HG02981 (cell line): ENCODE data around the gene ACADVL.

Experiments used
- ATAC-seq: cut with Tn5 transposase; IDR thresholded peaks from one replicate; pipeline ENCODE4 v1.9.1; 2021; ENCODE audit warnings: mild to moderate bottlenecking, moderate library complexity; ENCODE audit not compliant: unreplicated experiment

The ACADVL gene

DNA sequence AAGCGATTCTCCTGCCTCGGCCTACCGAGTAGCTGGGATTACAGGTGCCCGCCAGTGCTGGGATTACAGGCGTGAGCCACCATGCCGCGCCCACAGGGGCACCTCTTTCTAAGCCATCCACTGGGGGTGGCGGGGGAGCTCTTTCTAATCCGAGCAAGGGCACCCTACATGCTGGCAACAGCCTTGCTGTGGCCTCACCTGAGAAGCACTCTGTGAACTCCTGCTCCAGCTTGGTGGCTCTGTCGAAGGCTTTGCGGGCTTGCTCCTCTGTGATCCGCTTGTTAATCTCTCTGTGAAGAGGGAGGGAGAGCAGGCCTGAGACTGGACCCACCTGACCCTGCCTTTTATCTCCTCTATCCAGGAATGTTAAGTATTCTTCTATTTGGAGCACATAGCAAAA lies 28.7 kb upstream of the ACADVL start:
- no peak for ATAC-seq

DNA sequence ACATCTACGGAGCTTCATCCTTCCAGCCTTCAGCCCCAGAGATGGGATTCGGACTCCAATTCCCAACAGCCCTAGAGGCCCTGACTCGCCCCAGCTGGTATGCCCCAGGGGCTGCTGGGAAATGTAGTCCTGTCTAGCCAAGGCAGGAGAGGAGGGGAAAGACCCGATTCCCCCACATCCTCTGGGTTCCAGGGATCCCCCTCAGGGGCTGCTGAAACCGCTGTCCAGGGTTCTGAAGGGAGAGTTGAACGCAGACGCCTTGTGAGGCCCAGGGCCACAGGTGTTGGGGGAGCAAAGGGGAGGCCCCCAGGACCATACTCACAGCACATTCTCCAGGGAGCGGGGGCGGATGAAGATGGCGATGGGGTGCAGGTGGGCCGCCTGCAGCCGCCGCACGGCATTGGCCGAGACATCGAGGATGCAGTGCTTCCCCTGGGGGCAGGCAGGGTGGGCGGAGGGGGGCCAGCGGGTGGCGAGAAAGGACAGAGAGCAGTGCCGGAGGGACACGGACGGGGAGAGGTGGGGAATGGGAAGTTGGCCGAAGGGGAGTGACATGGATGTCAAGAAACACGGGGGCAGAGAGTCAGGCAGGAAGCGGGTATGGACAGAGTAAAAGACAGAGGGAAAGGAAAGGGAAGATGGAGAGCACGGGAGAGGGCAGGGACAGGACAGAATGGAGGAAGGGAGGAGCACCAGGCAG lies 28.0 kb upstream of the ACADVL start:
- ATAC-seq: no peak

DNA sequence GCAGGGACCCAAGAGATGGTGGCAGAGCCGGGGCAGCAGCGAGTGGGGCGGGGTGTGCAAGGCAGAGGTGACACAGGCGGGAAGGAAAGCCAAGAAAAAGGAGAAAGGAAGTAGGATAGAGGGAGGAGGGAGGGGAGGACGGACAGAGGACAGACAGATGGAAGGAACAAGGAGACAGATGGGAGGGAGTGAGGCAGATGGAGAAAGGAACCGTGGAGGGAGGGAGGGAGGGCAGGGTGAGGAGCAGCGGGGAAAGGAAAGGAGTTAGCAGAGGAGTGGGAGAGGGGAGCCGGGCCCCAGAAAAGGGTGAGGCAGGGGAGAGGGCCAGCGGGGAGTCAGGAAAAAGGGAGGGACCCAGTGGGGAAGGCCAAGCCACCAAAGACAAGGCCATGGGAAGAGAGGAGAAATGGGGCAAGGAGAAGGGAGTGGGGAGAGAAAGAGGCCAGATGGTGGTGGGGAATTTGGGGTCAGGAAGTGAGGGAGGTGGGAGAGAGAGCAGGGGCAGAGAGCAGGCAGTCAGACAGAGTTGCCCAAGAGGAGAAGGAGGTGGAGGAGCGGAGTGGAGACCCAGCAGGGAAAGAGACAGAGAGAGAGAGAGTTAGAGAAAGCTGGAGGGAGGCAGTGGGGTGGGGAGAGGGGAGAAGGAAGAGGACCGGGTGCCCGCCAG lies 27.3 kb upstream of the ACADVL start:
- ATAC-seq: no peak

DNA sequence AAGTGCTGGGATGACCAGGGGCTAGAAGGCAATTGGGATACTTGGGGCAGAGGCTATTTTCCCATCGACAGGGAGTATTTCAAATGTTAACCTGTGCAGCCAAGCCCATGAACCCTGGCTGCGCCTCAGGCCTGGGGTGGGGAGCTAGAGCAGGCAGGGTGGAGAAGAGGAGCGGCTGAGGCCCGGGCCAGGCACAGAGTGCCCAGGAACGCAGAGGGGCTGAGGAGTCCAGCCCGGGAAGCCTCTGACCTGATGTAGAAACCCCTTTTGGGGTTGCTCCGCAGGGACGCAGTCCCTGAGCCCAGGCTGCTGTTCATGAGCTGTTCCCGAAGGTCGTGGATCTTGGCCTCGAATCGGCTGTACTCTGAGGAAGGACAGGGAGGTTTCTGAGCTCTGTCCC lies 23.8 kb upstream of the ACADVL start:
- no peak for ATAC-seq

DNA sequence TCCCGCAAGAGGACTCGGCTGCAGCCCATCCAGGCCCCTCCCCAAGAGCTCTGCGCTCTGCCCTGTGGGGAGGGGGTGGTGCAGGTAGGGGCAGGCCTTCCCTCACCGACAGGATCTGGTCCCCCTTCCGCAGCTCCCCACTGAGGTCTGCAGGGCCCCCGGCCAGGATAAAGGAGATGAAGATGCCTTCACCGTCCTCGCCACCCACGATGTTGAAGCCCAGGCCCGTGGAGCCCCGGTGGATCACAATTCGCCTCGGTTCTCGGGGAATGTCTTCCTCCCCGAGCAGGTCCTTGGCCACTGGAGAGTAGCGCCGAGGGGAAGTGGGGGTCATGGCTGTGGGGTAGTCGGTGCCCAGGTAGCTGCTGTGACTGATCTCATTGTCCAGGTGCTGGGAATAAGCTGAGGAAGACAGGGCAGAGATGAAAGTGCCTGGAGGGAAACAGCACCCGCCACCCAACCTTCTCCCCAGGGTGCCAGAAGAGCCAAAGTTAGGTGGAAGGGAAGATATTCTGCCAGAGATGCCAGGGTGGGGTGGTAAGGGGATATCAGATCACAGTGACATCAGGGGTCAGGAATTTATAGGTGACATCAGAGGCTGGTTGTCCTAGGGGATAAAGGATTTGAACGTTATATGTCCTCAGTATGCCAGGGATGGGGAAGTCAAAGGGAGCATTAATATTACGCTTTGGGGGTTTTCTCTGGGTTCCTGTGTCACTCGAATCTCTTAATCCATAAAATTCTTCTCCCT lies 22.9 kb upstream of the ACADVL start:
- ATAC-seq: no peak

DNA sequence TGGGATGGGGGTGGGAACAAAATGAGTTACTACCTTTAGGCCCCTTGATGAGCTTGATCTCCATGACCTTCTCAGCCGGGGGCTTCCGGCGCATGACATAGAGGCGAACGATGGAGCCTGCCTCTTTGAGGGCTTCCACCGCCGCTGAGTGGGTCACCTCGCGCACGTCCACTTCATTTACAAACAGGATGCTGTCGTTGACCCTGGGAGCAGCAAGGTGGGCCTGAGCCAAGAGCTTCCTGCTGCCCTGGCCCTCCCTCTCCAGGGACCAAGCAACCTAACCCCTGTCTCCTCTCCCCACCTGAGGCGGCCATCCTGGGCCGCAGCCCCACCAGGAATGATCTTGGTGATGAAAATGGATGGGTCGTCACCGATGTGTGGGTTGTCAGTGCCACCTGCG lies 16.3 kb upstream of the ACADVL start:
- ATAC-seq: no peak

DNA sequence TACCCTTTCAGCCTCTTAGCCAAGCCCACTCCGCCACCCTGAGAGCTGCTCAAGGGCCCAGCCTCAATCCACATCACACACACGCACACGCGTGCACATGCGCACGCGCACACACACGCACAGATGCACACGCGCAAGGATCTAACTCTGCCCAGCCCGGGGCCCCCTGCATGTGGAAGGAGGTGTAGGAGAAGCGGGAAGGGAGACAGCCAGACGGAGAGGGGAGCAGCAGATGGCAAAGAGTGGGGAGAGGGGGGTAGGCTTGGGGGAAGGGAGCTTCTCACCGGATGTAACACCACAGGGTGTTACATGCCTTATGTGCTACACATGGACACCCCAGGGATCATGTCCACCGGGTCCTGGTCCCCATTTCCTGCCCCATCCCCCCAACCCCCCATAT lies 15.4 kb upstream of the ACADVL start:
- no peak for ATAC-seq

DNA sequence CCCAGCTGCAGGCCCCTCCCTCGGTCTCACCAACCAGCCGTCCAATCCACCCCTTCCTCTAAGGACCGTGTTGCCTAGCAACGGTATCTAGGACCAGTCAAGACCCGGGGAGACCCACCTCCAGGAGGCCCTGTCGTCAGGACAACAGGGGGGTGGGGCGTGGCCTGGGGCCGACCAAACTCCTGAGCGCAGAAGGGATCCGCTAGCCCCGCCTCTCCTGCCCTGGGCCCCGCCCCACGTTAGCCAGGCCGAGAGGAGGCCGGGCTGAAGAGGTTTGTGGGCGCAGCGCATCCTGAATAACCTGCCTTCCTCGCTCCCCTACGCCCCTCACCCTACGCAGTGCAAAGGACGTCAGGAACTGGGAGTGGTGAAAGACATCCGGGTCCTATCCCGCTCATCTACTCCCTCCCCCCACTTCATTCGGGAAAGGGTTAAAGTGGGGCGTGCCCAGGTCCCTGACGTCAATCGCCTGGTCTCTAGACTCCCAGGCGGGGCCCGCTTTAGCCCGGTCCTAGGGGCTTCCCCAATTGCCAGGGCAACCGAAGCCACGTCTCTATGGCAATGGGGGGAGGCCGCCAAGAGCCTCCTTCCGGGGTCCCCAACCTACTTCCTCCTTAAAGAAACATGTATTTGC lies 14.8 kb upstream of the ACADVL start:
- ATAC-seq: peak; percentile 86

DNA sequence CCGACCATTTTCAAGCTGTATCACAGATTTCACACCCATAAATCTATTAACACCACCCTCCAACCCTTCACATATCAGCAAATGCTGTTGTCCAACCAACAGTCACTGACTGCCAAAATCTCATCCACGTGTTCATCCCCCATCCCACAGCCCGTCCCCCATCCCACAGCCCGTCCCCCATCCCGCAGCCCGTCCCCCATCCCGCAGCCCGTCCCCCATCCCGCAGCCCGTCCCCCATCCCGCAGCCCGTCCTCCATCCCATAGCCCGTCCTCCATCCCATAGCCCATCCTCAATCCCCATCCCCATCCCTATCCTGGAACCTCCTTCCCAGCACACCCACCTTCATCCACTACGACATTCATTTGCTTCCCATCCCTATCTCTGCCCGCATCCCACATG lies 14.2 kb upstream of the ACADVL start:
- no peak for ATAC-seq

DNA sequence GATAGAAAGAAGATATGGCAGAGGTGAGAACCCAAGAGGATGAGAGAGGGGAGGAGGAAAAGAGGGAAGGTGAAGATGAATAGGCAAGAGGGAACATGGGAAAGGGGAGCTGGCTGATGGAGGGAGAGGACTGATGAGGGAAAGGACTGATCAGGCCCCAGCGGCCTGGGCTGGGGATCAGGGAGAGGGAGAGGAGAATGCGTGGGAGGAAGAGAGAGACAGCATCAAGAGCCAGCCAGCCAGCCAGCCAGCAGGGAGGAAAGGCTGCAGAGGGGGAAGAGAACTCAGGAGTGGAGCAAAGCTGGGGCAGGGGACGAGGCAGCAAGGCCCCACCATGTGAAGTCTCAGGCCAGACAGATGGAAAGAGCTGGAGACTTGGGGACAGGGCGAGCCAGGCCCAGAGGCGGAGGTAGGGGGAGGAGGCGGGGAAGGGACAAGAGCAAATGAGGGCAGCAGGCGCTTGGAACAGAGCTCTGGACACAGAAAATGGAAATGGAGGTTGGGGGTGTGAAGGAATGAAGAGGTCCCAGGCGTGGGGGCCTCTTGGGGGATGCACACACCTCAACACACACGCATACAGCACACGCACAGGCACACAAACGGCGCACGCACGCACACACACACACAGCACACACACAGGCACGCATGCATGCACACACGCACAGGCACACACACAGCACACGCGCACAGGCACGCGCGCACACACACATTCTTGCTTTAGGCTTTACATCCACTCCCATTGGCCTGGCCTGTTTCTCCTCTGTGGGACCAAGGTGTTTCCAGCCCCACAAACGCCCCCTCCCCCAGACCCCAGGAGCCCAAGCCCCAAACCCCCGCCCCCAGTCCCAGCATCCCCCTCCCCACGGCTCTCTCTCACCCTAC lies 12.4 kb upstream of the ACADVL start:
- no peak for ATAC-seq

DNA sequence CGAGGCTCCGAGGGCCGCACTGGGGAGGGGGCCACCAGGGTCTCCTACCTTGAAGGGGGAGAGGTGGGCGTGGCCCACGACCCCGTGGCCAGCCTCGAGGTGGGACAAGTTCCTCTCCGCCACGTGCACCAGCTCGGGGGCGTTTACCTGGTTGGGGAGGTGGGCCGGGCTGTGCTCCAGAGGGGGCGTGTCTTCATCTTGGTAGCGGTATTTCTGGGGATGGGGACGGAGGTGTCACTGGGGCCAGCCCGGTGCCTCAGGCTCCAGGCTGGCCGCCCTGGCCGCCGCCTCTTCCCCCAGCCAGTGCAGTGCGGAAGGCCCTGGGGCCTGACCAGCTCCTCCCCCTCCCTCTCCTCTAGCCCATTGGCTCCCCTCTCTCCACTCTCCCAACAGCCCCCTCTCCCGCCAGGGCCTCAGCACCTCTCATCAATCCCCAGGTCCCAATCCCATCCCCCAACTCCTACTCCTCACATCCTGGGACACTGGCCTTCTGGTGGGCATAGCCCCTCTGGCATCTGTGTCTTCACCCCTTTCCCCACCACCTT lies 11.6 kb upstream of the ACADVL start:
- no peak for ATAC-seq

DNA sequence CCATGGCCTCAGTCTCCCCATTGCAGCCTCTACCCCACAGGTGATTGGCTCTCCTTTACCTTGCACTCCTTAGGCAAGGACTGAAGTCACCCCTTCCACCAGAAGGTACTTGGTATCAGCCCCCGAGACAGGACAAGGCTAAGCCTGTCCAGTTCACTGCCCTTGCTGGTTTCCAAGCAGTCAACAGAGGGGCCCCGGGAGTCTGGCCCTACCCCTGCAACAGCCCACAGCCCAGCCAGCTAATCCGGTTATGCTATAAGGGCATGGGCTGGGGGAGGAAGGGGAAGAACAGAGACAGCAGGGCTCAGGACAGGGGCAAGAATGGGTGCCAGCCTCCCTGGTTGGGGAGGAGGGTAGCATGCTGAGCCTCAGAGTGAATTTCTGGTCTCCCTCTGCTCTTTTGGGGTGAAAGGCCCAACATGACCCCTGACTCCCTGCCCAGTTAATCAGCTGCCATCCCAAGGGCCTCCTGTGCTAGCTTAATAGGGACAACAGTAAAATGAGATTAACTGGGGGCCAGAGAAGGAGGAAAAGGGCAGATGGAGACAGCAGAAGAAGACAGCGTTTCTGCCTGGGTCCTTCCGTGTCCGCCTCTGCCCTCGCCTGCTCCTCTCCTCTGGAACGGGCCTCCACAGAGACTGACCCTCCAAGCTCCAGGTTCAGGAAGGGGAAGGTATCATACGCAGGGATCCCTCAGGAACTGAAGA lies 10.8 kb upstream of the ACADVL start:
- ATAC-seq: no peak

DNA sequence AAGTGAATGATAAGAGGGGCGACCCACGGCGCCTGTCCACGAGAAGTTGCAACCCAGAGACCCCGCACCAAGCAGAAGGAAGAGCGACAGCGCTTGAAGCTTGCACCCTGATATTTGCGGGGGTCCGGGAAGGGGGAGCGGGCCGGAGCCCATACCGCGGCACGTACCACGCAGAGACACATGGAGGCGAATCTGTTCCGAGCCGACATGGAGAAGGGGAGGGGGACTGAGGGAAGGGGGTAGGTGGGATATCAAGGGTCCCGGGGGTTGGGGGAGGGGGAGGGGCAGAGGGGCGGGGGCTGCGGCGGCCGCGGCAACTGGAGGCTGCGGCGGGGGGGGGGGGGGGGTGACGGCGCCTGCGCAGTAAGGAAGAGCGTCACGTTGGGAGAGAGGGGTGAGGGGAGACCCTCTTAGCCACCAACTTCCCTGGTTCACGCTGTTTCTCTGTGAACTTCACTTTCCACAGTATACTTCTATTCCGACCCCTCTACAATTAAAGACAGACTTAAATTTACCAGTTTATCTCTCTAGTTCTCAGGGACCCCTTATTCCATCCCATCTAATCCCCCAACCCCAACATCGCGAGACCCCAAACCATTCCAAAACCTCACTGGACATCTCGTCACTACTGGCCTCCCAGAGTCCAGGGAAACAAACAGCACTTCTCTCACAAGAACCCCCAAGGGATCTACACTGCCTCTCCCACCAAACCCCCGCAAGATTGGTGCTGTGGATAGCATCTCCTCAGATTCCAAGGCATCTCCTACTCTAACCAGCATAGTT lies 8.1 kb upstream of the ACADVL start:
- no peak for ATAC-seq

DNA sequence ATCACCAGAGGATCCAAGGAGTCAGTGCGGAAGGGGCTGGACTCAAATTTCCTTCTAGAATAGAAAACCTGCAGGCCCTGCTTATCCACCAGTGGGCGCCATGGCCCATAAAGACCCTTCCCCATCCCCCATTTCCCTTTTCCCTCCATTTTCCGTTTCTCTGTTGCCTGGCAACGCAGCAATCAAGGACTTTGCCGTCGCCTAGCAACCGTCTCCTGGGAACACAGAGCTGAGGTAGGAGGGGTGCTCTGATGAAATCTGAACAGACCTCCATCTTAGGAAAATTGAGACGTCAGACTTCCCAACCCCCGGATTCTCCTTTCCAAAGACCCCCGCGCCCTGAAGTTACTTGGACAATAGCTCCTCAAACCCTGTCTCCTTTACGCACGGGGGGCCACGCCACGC lies 5.8 kb upstream of the ACADVL start:
- no peak for ATAC-seq

DNA sequence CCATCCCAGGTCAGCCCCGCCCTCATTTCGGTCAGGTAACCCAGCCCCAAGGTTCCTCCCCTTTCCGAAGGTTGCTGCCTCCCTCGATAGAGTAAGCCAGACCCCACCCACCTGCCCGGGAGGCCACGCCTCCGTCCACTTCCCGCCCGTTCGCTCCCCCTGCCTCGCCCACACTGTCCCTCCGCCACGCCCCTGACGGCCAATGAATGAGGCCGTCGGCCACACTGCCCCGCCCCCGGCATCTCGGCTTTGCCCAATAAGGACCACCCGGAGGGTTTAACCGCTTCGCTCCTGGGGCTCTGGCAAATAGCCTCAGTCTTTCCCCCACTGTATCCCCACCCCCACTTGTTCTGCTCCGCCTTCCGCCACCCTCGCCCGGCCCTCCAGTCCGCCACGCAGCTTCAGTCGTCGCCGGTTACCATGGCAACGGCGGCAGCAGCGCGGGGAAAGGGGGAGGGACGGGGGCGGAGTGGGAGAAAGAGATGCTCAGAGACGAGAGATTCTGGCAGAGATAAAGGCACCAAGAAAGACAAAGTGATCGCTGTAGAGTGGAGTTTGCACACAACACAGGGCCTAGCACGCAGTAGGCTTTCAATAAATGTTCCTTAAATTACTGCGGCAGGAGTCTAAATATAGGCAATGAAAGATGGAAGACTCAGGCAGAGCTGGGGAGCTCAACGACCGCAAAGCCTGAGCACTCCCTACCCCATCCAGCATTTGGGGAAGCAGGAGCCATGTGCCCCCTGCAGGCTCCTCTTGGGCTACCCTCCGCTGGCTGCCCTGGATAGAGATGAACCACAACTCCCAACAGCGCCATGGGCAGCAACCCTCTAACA lies 5.2 kb upstream of the ACADVL start:
- peak; percentile 70 for ATAC-seq

DNA sequence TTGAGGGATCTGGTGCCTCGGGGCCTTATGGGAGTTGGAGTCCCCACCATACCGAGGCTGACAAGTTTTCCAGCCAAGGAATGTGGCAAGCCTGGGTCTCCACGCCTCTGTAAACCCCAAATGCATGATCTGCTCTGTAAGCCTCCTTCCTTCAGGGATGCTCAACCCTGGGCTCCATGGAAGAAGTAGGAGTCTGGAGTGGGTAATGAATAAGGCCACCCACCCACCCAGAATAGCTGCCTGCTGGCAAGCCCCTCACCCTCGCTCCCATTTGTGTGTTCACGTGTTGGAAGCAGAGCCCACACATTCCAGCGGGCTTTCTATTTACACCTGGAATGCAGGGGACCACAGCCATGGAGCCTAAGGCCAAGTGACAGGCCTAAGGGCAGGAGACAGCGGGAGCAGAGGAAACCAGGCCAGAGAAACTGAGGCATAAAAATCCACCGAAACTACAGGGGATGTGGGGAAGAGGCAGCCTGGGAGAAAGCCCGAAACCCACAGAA lies 4.6 kb upstream of the ACADVL start:
- no peak for ATAC-seq

DNA sequence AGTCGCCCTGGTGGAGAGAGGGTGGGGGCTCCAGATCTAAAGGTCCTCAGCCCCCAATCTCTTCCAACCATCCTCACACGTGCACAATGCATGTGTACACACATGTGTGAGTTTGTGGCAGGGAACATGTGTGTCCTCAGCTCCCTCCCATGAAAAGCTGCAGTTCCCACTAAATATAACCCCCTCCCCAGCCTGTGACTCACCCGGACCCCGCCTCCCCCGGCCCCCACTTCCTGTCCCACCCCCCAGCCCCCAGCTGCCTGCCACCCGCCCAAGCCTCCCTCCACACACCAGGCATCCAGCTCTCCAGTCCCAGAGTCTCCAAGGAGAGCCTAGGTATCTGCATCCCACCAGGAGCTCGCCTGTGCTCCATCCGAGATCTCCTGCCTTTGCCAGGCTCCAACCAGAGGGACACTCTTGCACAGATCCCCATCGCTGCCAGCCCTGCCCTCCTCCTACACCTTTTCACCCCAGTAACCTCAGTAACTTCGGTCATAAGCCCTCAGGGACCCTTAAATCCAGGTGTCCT lies 4.0 kb upstream of the ACADVL start:
- no peak for ATAC-seq
